ENCODE data around the gene EPAS1.

- TF ChIP-seq CTCF (IDR thresholded peaks at IDR 0.05) (no peak), POLR2A (IDR thresholded peaks at IDR 0.05) (no peak), EP300 (IDR thresholded peaks at IDR 0.05) (no peak)
Observed at GRCh38 chr2:46311651-46312223, 14.5 kb downstream of the EPAS1 start.
